Measurements from ENCODE around the gene UQCR11. TPM values are rescaled to one million over a fixed set of nuclear protein-coding genes. Genes with fewer than 3 reads are reported as not detected.

Gene UQCR11
- total RNA-seq, 3 donors from 2014 or later, result 59.6 to 117 (median 63.4) TPM

GRCh38 chr19:1648459-1648849 is 43.2 kb upstream of the UQCR11 start:
- no peak overlapping the region for H3K4me3 ChIP-seq
- TF ChIP-seq POLR2A (IDR thresholded peaks at IDR 0.05) (no peak), CTCF (IDR thresholded peaks at IDR 0.05) (no peak), POLR2AphosphoS5 (IDR thresholded peaks at IDR 0.05) (no peak)
- DNase-seq (ENCODE audit: low spot score in 2 of 2), result no peak
- H3K9me3 ChIP-seq, result no peaks in the 10 kb centered on the region
- no peaks in the 10 kb centered on the region for H3K36me3 ChIP-seq
- H3K4me1 ChIP-seq, result peaks cover 5% of the 10 kb centered on the region in 2 donors
- intact Hi-C loops (cut with DNase I; ENCODE audit: low total_unique reads), result loop anchor here (5.0 kb wide), 1 partner anchor 979 kb away; no protein-coding TSS in a partner anchor
- no peaks in the 10 kb centered on the region for H3K27me3 ChIP-seq
- H3K27ac ChIP-seq, result no peak overlapping the region

GRCh38 chr19:1647501-1648458 is 42.5 kb upstream of the UQCR11 start:
- no peaks in the 10 kb centered on the region for H3K36me3 ChIP-seq
- TF ChIP-seq POLR2A (IDR thresholded peaks at IDR 0.05) (no peak), CTCF (IDR thresholded peaks at IDR 0.05) (no peak), POLR2AphosphoS5 (IDR thresholded peaks at IDR 0.05) (no peak)
- peaks cover 5% of the 10 kb centered on the region in 2 donors for H3K4me1 ChIP-seq
- DNase-seq (ENCODE audit: low spot score in 2 of 2), result no peak
- H3K27me3 ChIP-seq, result no peaks in the 10 kb centered on the region
- no peak overlapping the region for H3K27ac ChIP-seq
- intact Hi-C loops (cut with DNase I; ENCODE audit: low total_unique reads), result loop anchor here (5.0 kb wide), 1 partner anchor 980 kb away; no protein-coding TSS in a partner anchor
- H3K9me3 ChIP-seq, result no peaks in the 10 kb centered on the region
- no peak overlapping the region for H3K4me3 ChIP-seq

- no peak for DNase-seq (ENCODE audit: low spot score in 2 of 2)
- TF ChIP-seq CTCF (IDR thresholded peaks at IDR 0.05) (no peak), POLR2A (IDR thresholded peaks at IDR 0.05) (no peak), POLR2AphosphoS5 (IDR thresholded peaks at IDR 0.05) (no peak)
- H3K4me3 ChIP-seq, result no peak overlapping the region
- intact Hi-C loops (cut with DNase I; ENCODE audit: low total_unique reads), result loop anchor here (5.0 kb wide), 1 partner anchor 980 kb away; no protein-coding TSS in a partner anchor
- H3K36me3 ChIP-seq, result no peaks in the 10 kb centered on the region
- no peaks in the 10 kb centered on the region for H3K27me3 ChIP-seq
- H3K9me3 ChIP-seq, result no peaks in the 10 kb centered on the region
- peaks cover 5% of the 10 kb centered on the region in 2 donors for H3K4me1 ChIP-seq
- no peak overlapping the region for H3K27ac ChIP-seq
Measured at GRCh38 chr19:1646659-1647453, 41.6 kb upstream of the UQCR11 start.

GRCh38 chr19:1646149-1646548 is 40.9 kb upstream of the UQCR11 start:
- H3K27me3 ChIP-seq, result no peaks in the 10 kb centered on the region
- intact Hi-C loops (cut with DNase I; ENCODE audit: low total_unique reads), result loop anchor here (5.0 kb wide), 1 partner anchor 981 kb away; no protein-coding TSS in a partner anchor
- no peak overlapping the region for H3K27ac ChIP-seq
- no peaks in the 10 kb centered on the region for H3K9me3 ChIP-seq
- H3K4me1 ChIP-seq, result peaks cover 5% of the 10 kb centered on the region in 2 donors
- H3K36me3 ChIP-seq, result no peaks in the 10 kb centered on the region
- H3K4me3 ChIP-seq, result no peak overlapping the region
- TF ChIP-seq CTCF (IDR thresholded peaks at IDR 0.05) (no peak), POLR2A (IDR thresholded peaks at IDR 0.05) (no peak), POLR2AphosphoS5 (IDR thresholded peaks at IDR 0.05) (no peak)
- DNase-seq (ENCODE audit: low spot score in 2 of 2), result no peak
